ENCODE measurements around the gene PITPNM3. TPM values are rescaled to one million over a fixed set of nuclear protein-coding genes. Genes with fewer than 3 reads are reported as not detected.
A peak's percentile ranks its signal among the peaks of the same experiment; 100 is the strongest.

Gene PITPNM3
- polyA plus RNA-seq, 3 donors = 0.29 TPM; not detected in 2

GRCh38 chr17:6575596-6575988 is 19.2 kb upstream of the PITPNM3 start:
- WGBS (ENCODE audit: insufficient coverage) = 74% methylated on average over 5 of the region's 5 CpGs
- peak overlapping the region; percentile 16 for H3K9ac ChIP-seq (ENCODE audit: insufficient read depth, low read length, poor library complexity, severe bottlenecking)
- H4K20me1 ChIP-seq (ENCODE audit: insufficient read depth, low read length) = no peaks in the 10 kb centered on the region
- intact Hi-C loops (cut with micrococcal nuclease) = no loop called here
- no peak for DNase-seq
- peak overlapping the region; percentile 63 to 83 for H3K4me3 Mint-ChIP-seq
- H3K36me3 ChIP-seq (replicated peaks in 1 of 2; ENCODE audit: control insufficient read depth in 1 of 2, insufficient read depth in 2 of 2, low read length in 2 of 2) = peaks cover 12 to 24% of the 10 kb centered on the region in 2 donors
- H3K9me3 Mint-ChIP-seq = peaks cover 0 to 3% (median 0%) of the 10 kb centered on the region in 7 donors
- H2AFZ ChIP-seq (ENCODE audit: insufficient read depth, low read depth, low read length, poor library complexity, severe bottlenecking) = peak overlapping the region; percentile 65
- H3K27ac Mint-ChIP-seq = peak overlapping the region; percentile 20 to 93 (median 79)
- no peaks in the 10 kb centered on the region for H3K79me2 ChIP-seq (ENCODE audit: insufficient read depth, low read length)
- peak overlapping the region; percentile 58 for H3K4me2 ChIP-seq (replicated peaks; ENCODE audit: extremely low read depth, low read length, poor library complexity, severe bottlenecking)
- H3K27ac ChIP-seq (ENCODE audit: low read depth in 1 of 2, low read length in 2 of 2) = peak overlapping the region in 1 of 2 donors; percentile 34
- peaks cover 0 to 5% (median 1%) of the 10 kb centered on the region in 3 donors for H3K27me3 Mint-ChIP-seq (ENCODE audit: low read depth in 3 of 3)
- peaks cover 0 to 5% of the 10 kb centered on the region in 2 donors for H3K9me3 ChIP-seq (replicated peaks in 1 of 2; ENCODE audit: control insufficient read depth in 1 of 2, insufficient read depth in 1 of 2, low read length in 2 of 2)
- peaks cover 26% of the 10 kb centered on the region for H3K4me1 Mint-ChIP-seq
- TF ChIP-seq CTCF (IDR thresholded peaks at IDR 0.05) = no peak
- peak overlapping the region in 1 of 3 experiments; percentile 55 for H3K4me3 ChIP-seq (replicated peaks in 1 of 3; ENCODE audit: low read depth in 2 of 3, low read length in 3 of 3)
- H3K27me3 ChIP-seq (ENCODE audit: control insufficient read depth in 2 of 2, insufficient read depth in 2 of 2, low read length in 2 of 2) = no peaks in the 10 kb centered on the region
- H3K36me3 Mint-ChIP-seq = peaks cover 37 to 38% of the 10 kb centered on the region in 2 donors
- peaks cover 25 to 29% of the 10 kb centered on the region in 2 donors for H3K4me1 ChIP-seq (ENCODE audit: control insufficient read depth in 1 of 2, insufficient read depth in 2 of 2, low read length in 2 of 2)

- H4K20me1 ChIP-seq (ENCODE audit: insufficient read depth, low read length) = no peaks in the 10 kb centered on the region
- peak overlapping the region; percentile 16 for H3K9ac ChIP-seq (ENCODE audit: insufficient read depth, low read length, poor library complexity, severe bottlenecking)
- H3K79me2 ChIP-seq (ENCODE audit: insufficient read depth, low read length) = no peaks in the 10 kb centered on the region
- peaks cover 12 to 24% of the 10 kb centered on the region in 2 donors for H3K36me3 ChIP-seq (replicated peaks in 1 of 2; ENCODE audit: control insufficient read depth in 1 of 2, insufficient read depth in 2 of 2, low read length in 2 of 2)
- H3K27ac ChIP-seq (ENCODE audit: low read depth in 1 of 2, low read length in 2 of 2) = peak overlapping the region; percentile 23 to 34
- peaks cover 0 to 5% of the 10 kb centered on the region in 2 donors for H3K9me3 ChIP-seq (replicated peaks in 1 of 2; ENCODE audit: control insufficient read depth in 1 of 2, insufficient read depth in 1 of 2, low read length in 2 of 2)
- no peaks in the 10 kb centered on the region for H3K27me3 ChIP-seq (ENCODE audit: control insufficient read depth in 2 of 2, insufficient read depth in 2 of 2, low read length in 2 of 2)
- H3K9me3 Mint-ChIP-seq = peaks cover 0 to 3% (median 0%) of the 10 kb centered on the region in 7 donors
- H3K4me1 ChIP-seq (ENCODE audit: control insufficient read depth in 1 of 2, insufficient read depth in 2 of 2, low read length in 2 of 2) = peaks cover 25 to 29% of the 10 kb centered on the region in 2 donors
- peaks cover 34 to 37% of the 10 kb centered on the region in 2 donors for H3K36me3 Mint-ChIP-seq
- peaks cover 26% of the 10 kb centered on the region for H3K4me1 Mint-ChIP-seq
- peak overlapping the region; percentile 65 for H2AFZ ChIP-seq (ENCODE audit: insufficient read depth, low read depth, low read length, poor library complexity, severe bottlenecking)
- 28% methylated on average over 22 of the region's 23 CpGs for WGBS (ENCODE audit: insufficient coverage)
- intact Hi-C loops (cut with micrococcal nuclease) = no loop called here
- H3K4me3 Mint-ChIP-seq = peak overlapping the region; percentile 63 to 83
- peak overlapping the region in 1 of 3 experiments; percentile 55 for H3K4me3 ChIP-seq (replicated peaks in 1 of 3; ENCODE audit: low read depth in 2 of 3, low read length in 3 of 3)
- peak overlapping the region; percentile 20 to 93 (median 79) for H3K27ac Mint-ChIP-seq
- peaks cover 0 to 5% (median 4%) of the 10 kb centered on the region in 3 donors for H3K27me3 Mint-ChIP-seq (ENCODE audit: low read depth in 3 of 3)
- DNase-seq = peak; percentile 41 to 71 (median 61)
- peak overlapping the region; percentile 58 for H3K4me2 ChIP-seq (replicated peaks; ENCODE audit: extremely low read depth, low read length, poor library complexity, severe bottlenecking)
- no peak for TF ChIP-seq CTCF (IDR thresholded peaks at IDR 0.05)
These were observed 18.6 kb upstream of the PITPNM3 start for GRCh38 chr17:6574687-6575595.
